SH-SY5Y (cell line): ENCODE measurements around the gene PRKRA.

Experiments
- GATA2 ChIP-seq: IDR thresholded peaks from 2 replicates; pipeline ENCODE4 v1.6.1; 2011; ENCODE audit warnings: mild to moderate bottlenecking, low read depth, low read length
- GATA3 ChIP-seq: IDR thresholded peaks from 2 replicates; pipeline ENCODE4 v1.6.1; 2011; ENCODE audit warnings: low read depth, mild to moderate bottlenecking, low read length, moderate library complexity

- TF ChIP-seq GATA2: no peak
- TF ChIP-seq GATA3: no peak
Measured at GRCh38 chr2:178418426-178418825, 32.5 kb downstream of the PRKRA start.
